ENCODE results near the gene ANXA11. TPM values are rescaled to one million over a fixed set of nuclear protein-coding genes. Genes with fewer than 3 reads are reported as not detected.

ANXA11 gene
- total RNA-seq, 2 donors from 2014 or later = 104 to 134 TPM

- no peak overlapping the region for H3K9ac ChIP-seq (ENCODE audit: extremely low read depth, low read length, poor library complexity, severe bottlenecking)
- Mint-ChIP-seq H3K4me1 (peaks cover 4% of the 10 kb centered on the region), H3K9me3 (no peaks in the 10 kb centered on the region), H3K27ac (no peak overlapping the region), H3K4me3 (no peak overlapping the region), H3K27me3 (ENCODE audit: insufficient read depth) (no peaks in the 10 kb centered on the region), H3K36me3 (ENCODE audit: low read depth) (peaks cover 53% of the 10 kb centered on the region)
- no peaks in the 10 kb centered on the region for H3K27me3 ChIP-seq (ENCODE audit: control insufficient read depth, insufficient read depth, low read length, poor library complexity, severe bottlenecking)
- H3K4me3 ChIP-seq (ENCODE audit: low read length) = no peak overlapping the region
- WGBS, 2 experiments (ENCODE audit: insufficient coverage in 1 of 2, insufficient read length in 1 of 2) = 92 to 93% methylated on average over 9 to 14 of the region's 14 CpGs
- TF ChIP-seq CTCF (conservative IDR thresholded peaks at IDR 0.05) = no peak
- no peak for DNase-seq
- H3K9me3 ChIP-seq (ENCODE audit: control insufficient read depth, low read length) = no peaks in the 10 kb centered on the region
- no peaks in the 10 kb centered on the region for H3K4me1 ChIP-seq (ENCODE audit: control insufficient read depth, insufficient read depth, low read length)
- no peak overlapping the region for H3K27ac ChIP-seq (ENCODE audit: low read depth, low read length)
- peaks cover 88% of the 10 kb centered on the region for H3K36me3 ChIP-seq (ENCODE audit: control insufficient read depth, insufficient read depth, low read length)
Measured at GRCh38 chr10:80158598-80159127, 46.7 kb downstream of the ANXA11 start.

- H3K27ac ChIP-seq (ENCODE audit: low read depth, low read length) = no peak overlapping the region
- H3K27me3 ChIP-seq (ENCODE audit: control insufficient read depth, insufficient read depth, low read length, poor library complexity, severe bottlenecking) = no peaks in the 10 kb centered on the region
- TF ChIP-seq CTCF (conservative IDR thresholded peaks at IDR 0.05) = no peak
- no peaks in the 10 kb centered on the region for H3K9me3 ChIP-seq (ENCODE audit: control insufficient read depth, low read length)
- no peaks in the 10 kb centered on the region for H3K4me1 ChIP-seq (ENCODE audit: control insufficient read depth, insufficient read depth, low read length)
- H3K4me3 ChIP-seq (ENCODE audit: low read length) = no peak overlapping the region
- H3K36me3 ChIP-seq (ENCODE audit: control insufficient read depth, insufficient read depth, low read length) = peaks cover 90% of the 10 kb centered on the region
- H3K36me3 Mint-ChIP-seq (ENCODE audit: low read depth) = peaks cover 50% of the 10 kb centered on the region
- peaks cover 4% of the 10 kb centered on the region for H3K4me1 Mint-ChIP-seq
- H3K9ac ChIP-seq (ENCODE audit: extremely low read depth, low read length, poor library complexity, severe bottlenecking) = no peak overlapping the region
- H3K27ac Mint-ChIP-seq = no peak overlapping the region
- 96 to 100% methylated on average over 1 to 5 of the region's 5 CpGs for WGBS, 2 experiments (ENCODE audit: insufficient coverage in 1 of 2, insufficient read length in 1 of 2)
- no peaks in the 10 kb centered on the region for H3K9me3 Mint-ChIP-seq
- no peak for DNase-seq
- no peak overlapping the region for H3K4me3 Mint-ChIP-seq
- no peaks in the 10 kb centered on the region for H3K27me3 Mint-ChIP-seq (ENCODE audit: insufficient read depth)
Measured at GRCh38 chr10:80158126-80158525, 47.2 kb downstream of the ANXA11 start.

GRCh38 chr10:80157561-80157960, 47.8 kb downstream of the ANXA11 start:
- H3K27ac ChIP-seq (ENCODE audit: low read depth, low read length) = no peak overlapping the region
- no peak overlapping the region for H3K9ac ChIP-seq (ENCODE audit: extremely low read depth, low read length, poor library complexity, severe bottlenecking)
- Mint-ChIP-seq H3K27ac (no peak overlapping the region), H3K27me3 (ENCODE audit: insufficient read depth) (no peaks in the 10 kb centered on the region), H3K36me3 (ENCODE audit: low read depth) (peaks cover 47% of the 10 kb centered on the region), H3K4me3 (no peak overlapping the region), H3K9me3 (no peaks in the 10 kb centered on the region), H3K4me1 (peaks cover 4% of the 10 kb centered on the region)
- no peaks in the 10 kb centered on the region for H3K9me3 ChIP-seq (ENCODE audit: control insufficient read depth, low read length)
- H3K4me3 ChIP-seq (ENCODE audit: low read length) = no peak overlapping the region
- TF ChIP-seq CTCF (conservative IDR thresholded peaks at IDR 0.05) = no peak
- 93 to 100% methylated on average over 11 to 14 of the region's 14 CpGs for WGBS, 2 experiments (ENCODE audit: insufficient coverage in 1 of 2, insufficient read length in 1 of 2)
- H3K27me3 ChIP-seq (ENCODE audit: control insufficient read depth, insufficient read depth, low read length, poor library complexity, severe bottlenecking) = no peaks in the 10 kb centered on the region
- H3K4me1 ChIP-seq (ENCODE audit: control insufficient read depth, insufficient read depth, low read length) = no peaks in the 10 kb centered on the region
- no peak for DNase-seq
- peaks cover 90% of the 10 kb centered on the region for H3K36me3 ChIP-seq (ENCODE audit: control insufficient read depth, insufficient read depth, low read length)

Data from endodermal cell (in vitro differentiated cells).